GM21786 (cell line): ENCODE results near the gene MYO1H.

Experiments
- ATAC-seq: cut with Tn5 transposase; IDR thresholded peaks from one replicate; pipeline ENCODE4 v1.9.1; 2021; ENCODE audit not compliant: unreplicated experiment

MYO1H gene

DNA sequence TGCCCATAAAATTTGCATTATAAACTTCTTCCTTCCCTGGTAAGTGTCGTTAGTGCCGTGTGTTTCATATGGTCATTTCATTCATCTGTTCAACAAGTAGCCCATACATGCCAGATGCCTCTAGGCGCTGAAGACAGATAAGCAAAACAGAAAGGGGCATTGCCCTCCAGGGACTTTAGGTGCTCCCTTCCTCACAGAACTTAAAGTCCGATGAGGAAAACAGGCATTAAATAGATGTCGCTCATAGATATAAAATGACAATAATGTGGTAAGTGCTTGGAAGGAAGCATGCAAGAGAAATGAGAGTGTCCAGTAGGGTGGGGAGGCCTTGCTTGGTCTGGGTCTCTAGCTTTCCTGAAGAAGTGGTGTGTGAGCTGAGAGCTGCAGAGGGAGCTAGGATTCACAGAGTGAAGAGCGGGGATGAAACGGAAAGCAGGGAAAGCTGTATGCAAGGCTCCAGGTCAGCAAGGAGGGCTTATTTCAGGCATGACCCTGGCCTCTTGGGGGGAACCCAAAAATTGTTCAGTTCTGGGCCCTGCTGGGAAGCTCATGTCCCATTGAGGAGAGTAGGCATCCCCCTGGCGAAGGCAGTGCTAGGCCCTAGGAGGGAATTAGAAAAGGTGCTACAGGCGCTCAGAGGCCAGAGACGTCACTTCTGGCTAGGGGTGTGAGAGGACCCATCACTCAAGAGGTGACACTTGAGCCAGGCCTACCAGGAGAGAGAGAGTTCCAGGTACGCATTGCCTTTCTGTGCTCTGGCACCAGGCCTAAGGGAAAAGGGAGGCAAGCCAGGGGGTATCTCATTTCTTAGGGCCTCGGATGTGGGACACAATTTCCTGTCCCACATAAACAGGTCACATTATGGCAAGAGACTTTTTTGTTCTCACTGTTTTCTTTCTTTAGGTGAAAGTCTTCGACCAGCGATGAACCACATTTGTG lies 141.6 kb downstream of the MYO1H start:
- ATAC-seq: no peak

DNA sequence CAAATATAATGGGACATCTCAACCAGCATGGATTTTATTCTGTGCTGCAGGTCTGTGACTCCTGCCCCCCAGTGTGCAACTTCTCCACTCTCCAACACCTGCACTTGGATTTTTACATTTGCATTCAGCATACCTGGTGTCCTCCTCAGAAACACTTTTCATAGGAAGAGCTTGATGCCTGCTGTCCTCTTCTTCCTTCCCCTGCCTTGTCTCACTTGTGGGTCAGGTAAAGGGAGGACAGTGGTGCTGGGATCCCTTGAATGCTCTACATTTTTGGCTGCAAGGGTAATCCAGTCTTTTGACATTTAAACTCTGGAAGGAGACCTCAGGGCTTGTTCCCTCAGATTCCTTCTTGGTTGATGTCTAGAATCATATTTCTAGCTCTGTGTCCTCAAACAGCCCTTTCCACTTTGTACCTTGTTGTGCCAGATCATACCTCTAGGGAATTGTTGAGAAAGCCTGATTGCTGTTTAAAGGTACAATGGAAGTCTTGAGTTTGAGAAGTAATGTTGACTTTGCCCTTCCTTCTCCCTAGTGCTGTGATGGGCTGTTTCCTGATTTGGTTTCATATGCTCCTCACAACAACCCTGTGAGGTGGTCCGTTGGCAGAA lies 142.4 kb downstream of the MYO1H start:
- no peak for ATAC-seq

DNA sequence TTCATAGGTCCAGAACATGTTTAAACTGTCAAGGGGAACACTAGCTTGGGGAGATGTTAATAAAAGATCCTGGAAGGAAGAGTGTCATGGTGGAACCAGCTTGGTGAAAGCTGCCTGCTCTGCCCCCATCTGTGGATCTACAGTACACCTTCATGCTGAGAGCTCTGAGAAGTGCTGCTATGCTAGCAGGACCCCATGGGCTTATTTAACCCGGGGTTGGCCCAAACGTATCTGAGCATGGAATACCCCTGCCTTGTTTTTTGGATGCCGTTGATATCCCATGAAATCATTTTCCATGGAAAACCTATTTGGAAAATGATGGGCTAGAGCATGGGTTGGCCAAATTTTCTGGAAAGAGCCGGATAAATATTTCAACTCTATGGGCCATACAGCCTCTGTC lies 144.0 kb downstream of the MYO1H start:
- ATAC-seq: no peak

DNA sequence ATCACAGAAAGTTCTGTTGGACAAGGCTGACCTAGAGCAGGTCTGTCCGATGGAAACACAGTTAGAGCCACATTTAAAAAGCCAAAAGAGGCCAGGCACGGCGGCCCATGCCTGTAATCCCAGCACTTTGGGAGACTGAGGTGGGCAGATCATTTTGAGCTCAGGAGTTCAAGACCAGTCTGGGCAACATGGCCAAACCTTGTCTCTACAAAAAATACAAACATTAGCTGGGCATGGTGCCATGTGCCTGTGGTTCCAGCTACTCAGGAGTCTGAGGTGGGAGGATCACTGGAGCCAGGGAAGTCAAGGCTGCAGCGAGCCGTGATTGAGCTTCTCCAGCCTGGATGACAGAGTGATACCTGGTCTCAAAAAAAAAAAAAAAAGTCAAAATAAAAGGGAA lies 144.7 kb downstream of the MYO1H start:
- ATAC-seq: no peak

DNA sequence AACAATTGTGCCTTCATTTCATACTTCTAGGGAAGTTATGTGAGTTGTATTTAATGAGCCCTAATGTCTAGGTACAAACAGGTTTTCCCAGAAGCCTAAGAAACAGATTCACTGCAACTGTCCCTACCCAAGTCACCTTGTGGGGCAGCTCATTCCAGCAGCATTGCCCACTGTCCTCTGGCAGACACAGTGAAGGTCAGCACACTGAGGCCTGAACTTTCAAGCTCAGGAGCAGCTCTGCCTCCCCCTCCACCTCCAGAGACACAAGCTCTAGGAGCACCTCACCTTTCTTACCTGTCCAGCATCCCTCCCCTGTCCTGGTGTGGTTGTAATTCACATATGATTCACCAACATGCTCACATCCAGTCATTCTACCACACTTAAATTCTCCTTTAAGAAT lies 145.4 kb downstream of the MYO1H start:
- ATAC-seq: no peak

DNA sequence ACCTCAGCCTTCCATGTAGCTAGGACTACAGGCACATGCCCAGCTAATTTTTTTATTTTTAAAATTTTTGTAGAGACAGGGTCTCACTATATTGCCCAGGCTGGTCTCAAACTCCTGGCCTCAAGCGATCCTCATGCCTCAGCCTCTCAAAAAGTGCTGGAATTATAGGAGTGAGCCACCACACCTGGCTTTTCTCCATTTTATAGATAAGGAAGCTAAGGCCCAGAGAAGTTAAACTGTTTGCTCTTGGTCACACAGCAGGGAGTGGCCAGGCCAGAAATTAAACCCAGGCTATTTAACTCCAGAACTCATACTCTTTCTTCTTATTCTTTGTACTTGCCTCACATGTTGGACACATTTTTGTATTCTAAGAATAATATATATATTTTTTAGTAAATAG lies 146.2 kb downstream of the MYO1H start:
- ATAC-seq: no peak

DNA sequence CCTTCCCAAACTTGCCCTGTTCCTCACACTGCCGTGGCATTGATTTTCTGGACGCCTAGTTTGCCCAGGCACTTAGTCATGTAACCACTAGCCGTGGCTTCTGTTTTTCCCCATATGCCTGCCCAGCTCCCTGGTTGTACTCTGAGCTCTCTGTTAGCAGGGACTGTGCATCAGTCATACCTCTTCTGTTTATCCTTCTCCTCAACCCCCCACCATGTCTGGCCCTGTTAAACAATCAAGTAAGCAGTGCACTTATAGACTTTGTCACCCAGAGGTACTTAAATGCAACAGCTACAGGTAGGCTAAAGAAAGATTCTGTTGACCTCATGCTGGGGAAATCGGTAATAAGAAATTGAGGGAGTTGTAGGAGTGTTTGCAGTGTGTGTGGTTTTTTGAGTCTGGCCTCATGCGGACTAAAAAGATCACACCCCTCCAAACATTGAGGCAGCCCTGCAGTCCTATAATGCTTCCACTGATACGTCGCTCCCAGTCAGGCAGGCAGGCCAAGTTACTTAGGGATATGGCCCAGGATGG lies 146.7 kb downstream of the MYO1H start:
- ATAC-seq: no peak

DNA sequence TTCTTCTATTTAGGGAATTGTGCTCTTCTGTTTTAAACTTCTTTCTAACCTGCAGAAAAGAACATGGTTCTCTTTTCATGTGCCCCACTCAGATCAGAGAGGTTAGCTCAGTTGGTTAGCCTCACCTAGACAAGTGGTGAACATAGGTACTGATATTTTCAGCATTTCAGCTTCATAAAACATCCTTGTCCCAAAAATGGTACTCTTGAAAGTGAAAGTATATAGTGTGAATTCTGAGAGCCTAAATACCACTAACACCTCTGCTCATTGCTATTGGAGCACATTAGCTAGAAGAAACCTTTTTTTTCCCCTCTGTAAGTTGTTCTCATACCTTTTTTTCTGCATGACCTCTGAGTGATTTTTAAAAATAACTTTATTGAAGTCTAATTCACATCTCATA lies 147.3 kb downstream of the MYO1H start:
- ATAC-seq: no peak

DNA sequence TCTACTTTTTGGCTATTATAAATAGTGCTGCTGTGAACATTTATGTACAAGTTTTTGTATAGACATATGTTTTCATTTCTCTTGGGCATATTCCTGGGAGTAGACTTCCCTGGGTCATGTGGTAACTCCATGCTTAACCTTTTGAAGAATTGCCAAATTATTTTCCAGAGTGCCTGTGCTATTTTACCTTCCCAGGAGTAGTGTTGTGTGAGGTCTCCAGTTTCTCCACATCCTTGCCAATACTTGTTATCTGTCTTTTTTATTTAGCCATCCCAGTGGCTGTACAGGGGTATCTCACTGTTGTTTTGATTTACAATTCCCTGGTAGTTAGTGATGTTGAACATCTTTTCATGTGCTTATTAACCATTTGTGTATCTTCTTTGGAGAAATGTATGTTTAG lies 148.6 kb downstream of the MYO1H start:
- no peak for ATAC-seq

DNA sequence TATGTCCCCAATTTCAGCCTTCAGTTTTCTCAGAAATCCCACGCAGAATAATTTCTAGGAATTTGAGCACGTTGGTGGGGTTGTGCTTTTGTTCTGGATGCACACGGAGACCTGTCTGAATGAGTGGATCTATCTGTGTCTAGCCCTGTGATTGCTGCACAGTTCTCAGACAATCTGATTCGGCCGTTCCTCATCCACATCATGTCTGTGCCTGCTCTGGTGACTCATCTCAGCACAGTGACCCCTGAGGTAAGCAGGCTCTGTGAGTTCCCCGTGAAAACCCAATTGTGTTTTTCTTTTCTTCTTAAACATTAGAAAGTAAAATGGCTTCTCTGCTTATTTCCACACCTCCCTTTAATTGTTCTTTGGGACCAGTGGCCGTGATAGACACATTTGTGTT lies 150.0 kb downstream of the MYO1H start:
- ATAC-seq: no peak
